Islet precursor cell (in vitro differentiated cells): ENCODE results near the gene CREBBP.

Experiments used
- DNase-seq: peaks from one replicate; pipeline ENCODE4 v3.0.0-alpha.2; 2018

The CREBBP gene

GRCh38 chr16:3792472-3793012, 88.0 kb downstream of the CREBBP start:
- no peak for DNase-seq

- DNase-seq = no peak
Measured at GRCh38 chr16:3791701-3792100, 88.8 kb downstream of the CREBBP start.

- DNase-seq = no peak
Measured at GRCh38 chr16:3789375-3790099, 91.0 kb downstream of the CREBBP start.

GRCh38 chr16:3788711-3789374, 91.7 kb downstream of the CREBBP start:
- no peak for DNase-seq

GRCh38 chr16:3787924-3788661, 92.4 kb downstream of the CREBBP start:
- no peak for DNase-seq

- no peak for DNase-seq
Measured at GRCh38 chr16:3785413-3785812, 95.1 kb downstream of the CREBBP start.

GRCh38 chr16:3783516-3783915, 97.0 kb downstream of the CREBBP start:
- DNase-seq = no peak

- DNase-seq = no peak
Measured at GRCh38 chr16:3782566-3782965, 97.9 kb downstream of the CREBBP start.

- no peak for DNase-seq
Measured at GRCh38 chr16:3781421-3781820, 99.1 kb downstream of the CREBBP start.

- no peak for DNase-seq
Measured at GRCh38 chr16:3780570-3780969, 99.9 kb downstream of the CREBBP start.

GRCh38 chr16:3776316-3776715, 104.2 kb downstream of the CREBBP start:
- DNase-seq = no peak

GRCh38 chr16:3774819-3775218, 105.7 kb downstream of the CREBBP start:
- no peak for DNase-seq

- no peak for DNase-seq
Measured at GRCh38 chr16:3774156-3774767, 106.3 kb downstream of the CREBBP start.

- no peak for DNase-seq
Measured at GRCh38 chr16:3773663-3774062, 106.8 kb downstream of the CREBBP start.

GRCh38 chr16:3771513-3771912, 109.0 kb downstream of the CREBBP start:
- no peak for DNase-seq

GRCh38 chr16:3770530-3770929, 110.0 kb downstream of the CREBBP start:
- no peak for DNase-seq

GRCh38 chr16:3769942-3770341, 110.6 kb downstream of the CREBBP start:
- DNase-seq = no peak

GRCh38 chr16:3769013-3769412, 111.5 kb downstream of the CREBBP start:
- DNase-seq = peak; percentile 38

GRCh38 chr16:3767333-3767986, 113.1 kb downstream of the CREBBP start:
- DNase-seq = peak; percentile 13

- no peak for DNase-seq
Measured at GRCh38 chr16:3766177-3766576, 114.3 kb downstream of the CREBBP start.

- DNase-seq = peak; percentile 8
Measured at GRCh38 chr16:3764409-3764808, 116.1 kb downstream of the CREBBP start.

GRCh38 chr16:3762107-3762750, 118.3 kb downstream of the CREBBP start:
- no peak for DNase-seq
